ELR (cell line): ENCODE measurements around the gene ARID1B.
"Not testable (repeated sequence)": the region's sequence is repeated elsewhere in the genome, so short reads cannot be mapped to it uniquely, and the experiment has no call there.

Experiments
- DNase-seq: peaks from one replicate; pipeline ENCODE4 v3.0.0-alpha.2; 2015; ENCODE audit warnings: low read depth

Gene ARID1B

DNA sequence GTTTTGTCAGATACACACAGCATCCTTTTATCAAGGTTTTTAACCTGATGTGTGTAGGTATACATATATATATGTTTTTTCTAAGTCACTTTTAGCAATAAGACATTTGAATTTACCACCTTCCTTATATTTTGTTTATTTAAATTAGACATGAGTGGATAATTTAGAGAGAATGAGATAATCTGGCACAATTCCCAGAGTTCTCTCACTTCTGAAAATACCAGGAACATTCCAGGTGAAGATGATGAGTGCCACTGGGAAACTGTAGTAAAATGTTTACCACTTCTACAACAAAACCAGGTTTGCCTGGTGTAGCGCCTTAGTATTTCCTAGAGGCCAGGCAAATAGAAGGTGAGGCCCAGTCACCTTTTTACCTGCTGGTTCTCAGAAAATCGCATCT, 356.7 kb downstream of the ARID1B start:
- DNase-seq: no peak

DNA sequence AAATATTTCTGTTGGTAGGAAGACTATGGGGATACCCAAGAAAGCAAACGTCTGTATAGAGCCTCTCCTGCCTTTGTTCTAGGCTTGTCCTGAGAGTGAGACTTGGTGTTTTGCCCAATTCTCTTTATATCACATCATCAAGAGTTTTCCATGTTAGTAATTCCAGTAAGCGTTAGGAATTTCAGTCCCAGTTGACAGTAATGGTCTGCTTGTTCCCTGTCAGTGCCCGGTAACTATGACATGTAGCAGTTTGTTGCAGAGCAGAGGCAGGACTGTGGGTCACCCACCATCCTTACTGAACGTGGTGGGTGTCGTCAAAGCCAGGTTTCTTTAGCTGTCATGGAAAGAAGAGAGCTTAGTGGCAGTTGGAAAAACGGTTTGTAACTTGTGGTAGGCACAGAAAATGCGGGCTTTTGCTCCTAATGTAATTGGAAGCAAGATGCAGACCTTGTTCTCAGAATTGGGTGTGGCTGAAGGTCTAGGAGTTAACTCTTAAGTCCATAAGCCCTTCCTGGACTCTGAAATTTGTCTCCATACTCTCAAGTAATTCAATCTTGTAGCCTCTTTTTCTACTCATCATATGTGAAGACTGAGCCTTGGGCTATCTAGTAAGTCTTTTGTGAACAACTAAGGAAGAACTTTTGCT, 357.3 kb downstream of the ARID1B start:
- no peak for DNase-seq

DNA sequence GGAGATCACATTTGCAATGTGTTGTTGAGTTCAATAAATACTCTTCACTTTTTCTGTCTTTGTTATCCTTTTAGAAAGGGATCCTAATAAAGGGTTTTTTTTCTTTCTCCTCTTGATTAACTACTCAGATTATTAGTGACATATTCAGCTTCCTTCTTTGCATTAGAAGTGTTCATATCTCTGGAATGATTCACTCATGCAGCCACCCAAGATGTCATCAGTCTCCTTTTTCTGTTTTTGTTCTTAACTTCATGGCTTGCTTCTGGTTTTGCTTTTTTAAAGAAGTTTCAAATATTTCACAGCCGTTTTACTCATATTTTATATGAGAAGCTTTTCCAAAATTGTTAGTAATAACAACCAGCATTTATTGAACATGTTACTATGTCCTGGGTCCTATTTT, 358.5 kb downstream of the ARID1B start:
- peak; percentile 21 for DNase-seq

DNA sequence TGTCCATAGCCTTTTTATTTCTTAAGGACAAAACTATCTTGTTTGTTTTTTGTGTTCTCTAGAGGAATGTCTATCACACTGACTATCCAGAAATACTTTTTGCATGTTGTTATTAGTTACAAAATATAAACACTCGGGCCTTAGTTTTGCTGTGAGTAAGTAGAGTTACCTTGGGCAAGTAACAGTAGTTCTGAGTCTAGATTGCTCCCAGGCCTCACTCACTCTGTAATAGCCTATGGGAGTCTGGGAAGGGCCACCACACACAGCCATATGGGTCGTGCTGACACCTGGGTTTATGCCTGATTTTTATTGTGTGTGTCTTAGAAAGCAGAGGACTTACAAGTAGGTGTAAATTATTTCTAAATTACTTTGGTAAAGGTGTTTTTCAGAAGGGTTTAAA, 360.3 kb downstream of the ARID1B start:
- no peak for DNase-seq

DNA sequence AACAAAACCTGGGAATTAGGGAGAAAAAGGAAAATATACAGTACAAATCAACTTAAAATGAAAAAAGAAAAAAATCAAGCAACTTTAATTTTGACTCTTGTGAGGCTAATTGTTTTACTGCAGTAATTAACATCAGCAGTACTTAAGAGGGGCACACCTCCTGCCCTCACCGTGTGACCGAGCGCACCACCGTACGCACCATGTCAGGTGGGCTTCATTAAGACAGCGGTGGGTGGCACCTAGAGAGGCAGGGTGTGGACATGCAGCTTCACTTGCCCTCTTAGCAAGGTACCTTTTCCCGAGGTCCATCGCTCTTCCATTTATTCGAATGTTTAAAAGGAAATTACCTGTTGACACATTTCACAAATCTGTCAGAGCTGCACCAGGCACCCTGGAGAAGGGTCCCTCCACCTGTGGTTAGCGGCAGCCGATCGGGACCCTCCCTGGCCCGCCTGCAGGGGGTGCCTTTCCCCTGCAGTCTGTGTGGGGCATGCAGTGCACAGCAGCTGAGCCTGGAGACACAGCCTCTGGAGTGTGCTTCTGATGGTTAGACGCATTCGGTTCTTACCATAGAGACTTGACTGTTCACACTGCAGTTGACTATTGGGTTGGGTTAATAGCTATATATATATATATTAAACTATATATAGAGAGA, 362.0 kb downstream of the ARID1B start:
- DNase-seq: no peak

DNA sequence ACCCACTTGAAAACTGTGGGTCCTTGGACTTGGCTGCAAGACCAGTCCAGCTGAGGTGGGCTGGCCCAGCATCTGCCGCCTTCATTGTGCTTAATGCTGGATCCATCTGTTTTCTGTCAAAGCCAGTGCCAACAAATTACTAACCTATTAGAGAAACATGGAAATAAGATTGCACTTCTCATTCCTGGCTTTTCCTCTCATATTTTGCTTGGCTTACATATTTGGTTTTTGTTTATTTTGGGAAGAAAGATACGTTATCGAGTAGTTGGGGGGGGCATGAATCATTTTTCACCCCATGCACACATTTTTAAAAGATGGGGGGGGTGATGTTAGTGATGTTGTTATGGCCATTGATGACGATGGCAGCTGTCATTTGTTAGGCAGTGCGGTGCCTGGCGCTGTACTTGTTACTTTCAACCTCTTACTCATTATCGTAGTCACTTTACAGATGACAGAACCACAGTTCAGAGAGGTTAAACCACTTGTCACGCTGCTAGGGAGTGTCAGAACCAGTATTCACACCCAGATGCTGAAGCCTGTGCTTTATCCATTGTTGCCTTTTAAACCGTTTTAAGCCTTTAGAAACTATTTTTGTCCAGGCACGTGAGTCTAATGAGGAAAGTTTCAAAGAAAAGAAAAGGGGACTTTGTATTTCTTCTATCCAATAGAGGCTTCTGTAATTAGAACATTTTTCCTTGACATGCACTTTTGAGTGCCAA, 366.2 kb downstream of the ARID1B start:
- peak; percentile 82 for DNase-seq

DNA sequence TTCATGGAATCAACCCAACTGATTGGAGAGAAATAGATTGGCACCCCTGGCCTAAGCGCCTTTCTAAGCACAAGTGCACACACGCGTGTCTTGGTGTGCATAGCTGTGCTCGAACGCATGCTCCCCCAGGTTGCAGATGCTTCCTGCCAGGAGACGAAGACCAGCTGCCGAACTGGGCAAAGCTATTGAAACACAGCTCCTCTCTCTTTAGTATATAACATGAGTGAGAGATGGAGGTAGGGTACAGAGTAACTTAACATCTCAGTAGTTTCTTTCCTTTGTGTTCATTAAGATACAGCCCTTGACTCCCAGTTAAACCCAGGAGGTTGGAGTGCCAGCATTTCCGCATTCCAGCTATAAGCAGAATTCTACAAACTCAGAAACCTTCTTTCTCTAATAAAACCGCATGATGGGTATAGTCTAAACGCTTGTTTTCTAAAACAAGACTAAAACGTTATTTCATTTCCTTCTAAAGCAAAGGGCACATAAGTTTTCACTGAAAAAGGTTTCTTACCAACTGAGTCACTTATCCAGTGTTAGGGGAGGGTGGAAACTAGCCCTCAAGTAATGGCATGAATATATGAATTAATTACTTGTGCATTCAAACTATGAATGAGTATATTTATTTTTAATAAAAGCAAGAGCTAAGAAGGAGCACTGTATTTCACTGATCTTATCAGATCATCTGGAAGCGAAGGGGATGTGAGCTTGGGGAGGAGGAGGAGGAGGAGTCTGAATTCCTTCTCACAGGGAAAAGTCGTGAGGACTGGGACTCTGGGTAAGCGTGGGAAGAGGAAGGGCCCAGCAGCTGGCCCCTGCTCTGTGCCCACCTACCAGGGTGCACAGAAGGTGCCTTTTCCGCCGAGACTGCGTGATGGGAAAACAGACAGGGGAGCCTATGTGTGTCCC, 367.0 kb downstream of the ARID1B start:
- no peak for DNase-seq

DNA sequence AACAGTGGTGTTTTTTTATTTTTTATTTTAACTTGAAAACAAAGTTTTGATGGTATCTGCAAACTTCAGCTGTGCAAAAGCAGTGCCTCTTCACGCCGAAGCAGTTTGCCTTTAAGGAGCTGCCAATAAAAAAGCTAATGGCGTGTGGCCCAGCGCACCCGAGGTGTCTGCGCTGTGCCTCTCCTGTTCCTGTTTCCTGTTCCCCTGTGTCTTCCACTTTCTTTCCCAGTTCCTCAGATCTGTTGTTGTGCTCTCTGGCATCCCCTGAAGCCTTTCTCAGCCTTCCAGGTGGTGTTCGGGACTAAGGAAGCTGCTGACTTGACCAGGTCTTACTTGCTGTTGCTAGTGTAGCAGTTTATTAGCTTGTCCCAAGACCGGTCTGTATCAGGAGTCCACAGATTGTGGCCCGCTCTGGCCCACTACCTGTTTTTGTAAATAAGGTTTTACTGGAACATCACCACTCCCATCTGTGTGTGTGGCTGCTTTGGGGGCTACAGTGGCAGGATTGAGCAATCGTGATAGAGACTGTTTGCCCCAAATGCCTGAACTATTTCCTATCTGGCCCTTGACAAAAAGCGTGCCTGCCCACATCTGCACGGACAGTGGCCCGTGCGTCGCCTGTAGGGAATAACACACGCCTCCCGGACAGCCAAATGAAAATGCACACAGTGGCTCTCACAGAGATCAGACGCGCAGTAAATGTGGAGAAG, 367.8 kb downstream of the ARID1B start:
- no peak for DNase-seq

DNA sequence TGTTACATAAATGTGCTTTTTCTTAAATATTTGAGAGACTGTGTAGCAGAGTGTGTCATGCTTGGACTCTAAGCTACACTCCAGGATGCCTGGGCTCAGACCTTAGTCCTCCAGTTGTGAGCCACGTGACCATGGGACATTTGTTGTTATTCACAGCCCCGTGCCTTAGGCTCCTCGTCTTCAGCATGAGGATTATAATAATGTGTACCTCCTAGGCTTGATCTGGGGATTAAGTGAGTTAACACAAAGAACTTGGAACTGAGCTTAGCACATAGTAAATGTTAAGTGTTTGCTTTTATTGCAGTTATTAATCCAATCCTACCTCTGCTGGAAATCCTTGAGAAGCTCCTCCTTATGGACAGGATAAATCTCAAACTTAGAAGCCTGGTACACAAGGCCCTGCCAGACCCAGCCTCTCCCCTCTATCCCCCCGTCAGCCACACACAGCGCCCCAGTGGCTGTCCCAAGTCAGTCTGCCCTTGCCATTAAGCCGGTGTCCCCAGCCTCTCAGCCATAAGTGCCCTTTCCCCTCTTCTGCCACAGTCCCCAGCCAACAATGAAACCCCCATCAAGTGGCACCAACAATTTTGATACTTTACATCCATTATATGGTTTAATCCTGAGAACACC, 368.6 kb downstream of the ARID1B start:
- DNase-seq: peak; percentile 37

DNA sequence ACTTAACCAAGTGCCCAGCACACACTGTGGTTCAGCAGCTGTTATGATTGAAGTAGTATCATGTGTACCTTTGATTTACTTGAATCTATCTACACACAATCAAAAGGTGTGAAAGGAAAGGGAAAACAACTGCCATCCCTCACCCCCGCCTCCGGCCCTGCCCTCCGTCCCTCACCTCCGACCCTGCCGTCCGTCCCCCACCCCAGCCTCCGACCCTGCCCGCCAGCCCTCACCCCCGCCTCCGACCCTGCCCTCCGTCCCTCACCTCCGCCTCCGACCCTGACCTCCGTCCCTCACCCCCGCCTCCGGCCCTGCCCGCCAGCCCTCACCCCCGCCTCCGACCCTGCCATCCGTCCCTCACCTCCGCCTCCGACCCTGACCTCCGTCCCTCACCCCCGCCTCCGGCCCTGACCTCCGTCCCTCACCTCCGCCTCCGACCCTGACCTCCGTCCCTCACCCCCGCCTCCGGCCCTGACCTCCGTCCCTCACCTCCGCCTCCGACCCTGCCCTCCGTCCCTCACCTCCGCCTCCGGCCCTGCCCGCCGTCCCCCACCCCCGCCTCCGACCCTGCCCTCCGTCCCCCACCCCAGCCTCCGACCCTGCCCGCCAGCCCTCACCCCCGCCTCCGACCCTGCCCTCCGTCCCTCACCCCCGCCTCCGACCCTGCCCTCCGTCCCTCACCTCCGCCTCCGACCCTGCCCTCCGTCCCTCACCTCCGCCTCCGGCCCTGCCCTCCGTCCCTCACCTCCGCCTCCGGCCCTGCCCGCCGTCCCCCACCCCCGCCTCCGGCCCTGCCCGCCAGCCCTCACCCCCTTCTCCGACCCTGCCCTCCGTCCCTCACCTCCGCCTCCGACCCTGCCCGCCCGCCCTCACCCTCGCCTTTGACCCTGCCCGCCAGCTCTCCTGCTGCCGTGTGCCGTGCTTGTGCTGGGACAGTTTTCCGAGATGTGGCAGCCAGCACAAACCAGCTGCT, 370.2 kb downstream of the ARID1B start:
- DNase-seq: not testable (repeated sequence)

DNA sequence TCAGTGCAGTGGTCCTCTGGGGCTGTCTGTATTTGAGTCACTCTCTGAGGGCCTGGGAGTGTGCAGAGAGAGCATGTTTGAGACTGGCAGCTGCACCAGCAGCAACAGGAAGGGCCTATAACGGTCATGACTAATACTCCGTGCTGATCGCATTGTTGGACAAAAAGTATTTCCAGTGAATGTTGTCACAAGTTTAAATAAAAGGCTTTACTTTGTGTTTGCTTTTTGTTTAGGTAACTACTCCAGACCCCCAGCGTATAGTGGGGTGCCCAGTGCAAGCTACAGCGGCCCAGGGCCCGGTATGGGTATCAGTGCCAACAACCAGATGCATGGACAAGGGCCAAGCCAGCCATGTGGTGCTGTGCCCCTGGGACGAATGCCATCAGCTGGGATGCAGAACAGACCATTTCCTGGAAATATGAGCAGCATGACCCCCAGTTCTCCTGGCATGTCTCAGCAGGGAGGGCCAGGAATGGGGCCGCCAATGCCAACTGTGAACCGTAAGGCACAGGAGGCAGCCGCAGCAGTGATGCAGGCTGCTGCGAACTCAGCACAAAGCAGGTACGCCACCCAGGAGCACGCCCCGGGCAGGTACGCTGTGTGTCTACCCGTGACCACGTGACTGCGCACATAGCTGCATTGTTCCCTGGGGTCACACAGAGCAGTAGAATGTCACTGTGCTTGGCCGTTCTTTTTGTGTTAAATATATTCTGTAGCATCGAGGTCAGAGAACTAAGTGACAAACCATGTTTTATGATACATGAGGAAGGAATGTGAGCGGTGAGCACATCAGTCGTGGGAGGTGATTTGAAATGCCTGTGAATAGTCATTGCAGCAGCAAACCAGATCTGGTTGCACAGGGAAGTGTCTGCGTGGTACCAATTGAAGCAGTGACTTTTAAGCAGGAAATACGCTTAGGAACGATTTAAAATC, 371.5 kb downstream of the ARID1B start:
- DNase-seq: peak; percentile 98

DNA sequence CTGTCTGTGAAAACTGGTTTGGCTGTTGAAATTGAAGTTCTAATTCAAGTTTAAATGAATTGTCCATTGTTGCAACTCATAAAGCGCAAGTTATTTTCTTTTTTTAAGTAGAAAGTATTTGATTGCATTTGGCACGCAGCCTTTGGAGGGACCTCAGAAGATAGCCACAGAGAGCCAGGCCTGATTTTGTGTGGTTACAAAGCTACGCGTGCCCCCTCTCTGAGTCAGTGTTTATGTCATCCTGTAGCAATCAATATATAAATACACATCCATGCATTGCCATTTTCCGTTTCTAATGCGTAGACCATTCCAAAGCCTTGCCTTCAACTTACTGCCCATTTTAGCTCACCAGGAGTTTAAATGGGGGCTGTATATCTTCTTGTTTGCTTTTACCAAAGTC, 372.9 kb downstream of the ARID1B start:
- DNase-seq: peak; percentile 94

DNA sequence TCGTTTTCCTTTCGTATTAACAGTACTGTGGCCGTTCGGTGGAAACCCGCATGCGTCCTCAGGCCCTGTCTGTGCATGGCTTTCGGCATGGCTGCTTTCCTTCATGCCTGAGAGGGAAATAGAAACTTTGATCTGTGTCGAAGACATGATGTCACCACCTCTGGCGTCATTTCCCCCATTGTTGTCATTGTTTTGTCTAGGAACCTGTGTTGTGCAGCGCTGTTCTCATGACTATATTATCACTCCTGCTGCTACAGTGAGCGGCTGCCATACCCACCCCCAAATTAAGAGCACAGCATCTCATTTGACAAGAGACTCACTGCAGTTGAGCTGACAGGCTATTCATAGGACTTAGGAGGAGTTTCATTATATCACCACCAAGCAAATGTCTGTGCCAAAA, 373.9 kb downstream of the ARID1B start:
- no peak for DNase-seq

DNA sequence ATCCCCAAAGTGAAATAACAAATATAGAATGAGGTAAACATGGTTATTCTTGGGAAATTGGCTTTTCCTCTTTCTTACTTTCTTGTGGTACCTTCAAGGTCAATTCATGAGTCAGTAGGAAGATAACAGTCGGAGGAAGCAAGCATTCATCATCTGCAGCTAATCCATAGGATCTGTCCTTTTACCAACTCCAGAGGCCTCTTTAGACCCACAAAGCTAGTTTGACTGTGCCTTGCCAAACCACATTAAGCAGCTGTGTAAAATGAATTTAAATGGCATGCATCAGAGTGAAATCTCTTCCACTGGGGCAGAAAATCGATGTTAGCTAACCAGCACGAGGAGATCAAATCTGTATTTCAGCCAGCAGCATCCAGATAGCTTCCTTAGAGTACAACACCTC, 374.8 kb downstream of the ARID1B start:
- peak; percentile 81 for DNase-seq

DNA sequence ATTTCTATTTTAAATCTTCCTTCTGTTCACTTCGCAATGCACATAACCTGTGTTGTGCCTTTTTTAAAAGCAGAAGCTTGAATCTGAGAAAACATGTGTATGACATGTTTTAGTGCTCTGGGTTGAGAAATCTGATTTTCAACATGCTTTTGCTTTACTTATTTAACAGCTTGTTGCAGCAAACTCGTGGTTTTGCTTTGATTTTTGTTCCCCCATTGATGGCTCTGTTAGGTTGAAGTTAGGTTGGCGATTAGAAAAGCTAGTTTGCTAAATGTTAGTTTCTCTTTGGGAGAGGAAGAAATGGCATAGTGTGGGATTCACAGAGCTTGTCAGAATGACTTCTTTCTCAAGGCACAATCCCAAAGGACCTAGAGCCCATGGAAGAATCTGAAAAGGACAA, 375.4 kb downstream of the ARID1B start:
- no peak for DNase-seq

DNA sequence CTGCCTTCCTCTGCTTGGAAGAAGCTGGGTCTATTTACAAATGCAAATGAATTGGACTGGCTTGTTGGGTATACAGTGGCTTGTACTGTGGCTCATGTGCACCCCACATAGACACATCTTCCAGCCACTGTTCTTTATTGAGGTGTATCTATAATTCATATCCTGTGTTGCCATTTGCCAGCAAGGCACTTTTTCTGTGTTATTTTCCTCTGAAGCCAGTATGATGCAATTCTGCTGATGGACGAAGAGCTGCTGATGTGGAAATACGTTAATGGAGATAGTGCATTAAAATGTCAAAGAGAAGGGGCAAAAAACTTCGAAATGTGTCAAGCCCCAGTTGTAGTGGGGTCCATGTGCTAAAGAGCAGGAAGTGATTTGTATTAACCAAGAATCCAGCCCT, 378.6 kb downstream of the ARID1B start:
- DNase-seq: no peak

DNA sequence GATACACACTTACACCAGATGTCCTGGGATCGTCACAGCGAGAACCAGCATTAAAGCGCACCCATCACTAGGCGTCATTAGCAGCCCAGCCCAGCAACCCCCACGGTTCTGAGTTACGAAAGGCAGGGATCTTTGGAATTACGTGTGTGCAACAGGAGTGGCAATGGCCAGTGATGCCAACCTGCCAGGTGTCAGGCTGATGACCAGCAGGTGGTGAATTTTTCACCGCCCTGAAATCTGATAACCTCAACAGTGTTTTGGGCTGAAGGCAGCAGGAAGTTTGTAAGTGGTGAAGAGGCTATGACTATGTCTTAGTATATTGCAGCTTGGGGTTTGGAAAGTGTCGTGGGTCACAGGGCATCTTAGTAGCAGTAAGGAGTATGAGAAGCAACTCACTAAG, 380.1 kb downstream of the ARID1B start:
- DNase-seq: no peak

DNA sequence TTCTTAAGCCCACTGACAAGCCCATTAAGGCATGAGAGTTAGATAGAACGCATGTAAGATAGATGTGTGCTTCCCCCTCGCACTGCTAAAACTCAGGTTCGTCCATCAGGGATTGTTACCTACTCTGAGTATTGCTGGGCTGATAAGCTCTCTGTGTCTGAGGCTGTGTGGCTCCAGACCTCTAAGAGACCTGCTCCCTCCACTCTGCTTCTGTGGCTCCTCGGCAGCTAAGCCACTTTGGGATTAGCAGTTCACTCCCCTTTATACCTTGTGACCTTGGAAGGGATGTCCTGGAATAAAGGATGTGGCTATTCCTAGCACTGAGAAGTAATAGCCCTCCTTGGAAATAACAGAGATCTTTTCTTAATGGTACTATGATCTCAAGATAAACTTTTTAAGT, 381.3 kb downstream of the ARID1B start:
- DNase-seq: no peak

DNA sequence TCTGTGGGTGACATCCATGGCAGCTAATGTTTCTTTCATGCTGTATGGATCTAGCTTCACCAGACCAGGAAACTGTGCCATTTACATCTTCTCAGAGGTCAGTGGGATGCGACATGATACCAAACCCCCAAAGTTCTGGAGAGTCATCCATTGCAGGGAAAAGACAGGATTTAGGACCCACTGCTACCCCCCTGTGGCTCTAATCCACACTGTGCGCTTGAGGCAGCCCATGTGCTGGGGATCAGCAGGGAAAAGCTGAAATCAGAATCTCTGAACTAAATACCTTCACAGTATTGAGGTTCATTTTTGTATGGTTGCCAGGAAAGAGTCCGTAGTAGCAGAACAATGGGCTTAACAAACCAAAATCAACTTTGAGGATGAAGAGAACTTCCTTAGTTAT, 381.7 kb downstream of the ARID1B start:
- peak; percentile 24 for DNase-seq
